ENCODE data around the gene ITPKC.
"Not testable (repeated sequence)": the region's sequence is repeated elsewhere in the genome, so short reads cannot be mapped to it uniquely, and the experiment has no call there.

ITPKC gene

GRCh38 chr19:40718774-40719391 is 2.0 kb downstream of the ITPKC start:
- DNase-seq (ENCODE audit: insufficient read length) (no peak), FAIRE-seq (no peak)
- no peak for TF ChIP-seq POLR2AphosphoS5 (IDR thresholded peaks at IDR 0.05; ENCODE audit: low read depth, low read length)
- TF ChIP-seq TAF1 (IDR thresholded peaks at IDR 0.05; ENCODE audit: borderline replicate concordance, low read depth, low read length), result peak; percentile 9; the same call in 1 of the 2 replicates
- peak; percentile 31; the same call in 1 of the 2 replicates for TF ChIP-seq POLR2A (IDR thresholded peaks at IDR 0.05; ENCODE audit: low read depth, low read length)

GRCh38 chr19:40719414-40719894 is 2.5 kb downstream of the ITPKC start:
- TF ChIP-seq TAF1 (IDR thresholded peaks at IDR 0.05; ENCODE audit: borderline replicate concordance, low read depth, low read length) (no peak), POLR2A (IDR thresholded peaks at IDR 0.05; ENCODE audit: low read depth, low read length) (no peak), POLR2AphosphoS5 (IDR thresholded peaks at IDR 0.05; ENCODE audit: low read depth, low read length) (no peak)
- no peak for DNase-seq (ENCODE audit: insufficient read length)
- FAIRE-seq, result no peak

- DNase-seq (ENCODE audit: insufficient read length) (no peak), FAIRE-seq (no peak)
- no peak for TF ChIP-seq POLR2A (IDR thresholded peaks at IDR 0.05; ENCODE audit: low read depth, low read length)
- TF ChIP-seq POLR2AphosphoS5 (IDR thresholded peaks at IDR 0.05; ENCODE audit: low read depth, low read length), result no peak
- no peak for TF ChIP-seq TAF1 (IDR thresholded peaks at IDR 0.05; ENCODE audit: borderline replicate concordance, low read depth, low read length)
Observed at GRCh38 chr19:40721140-40721486, 4.2 kb downstream of the ITPKC start.

- FAIRE-seq (no peak), DNase-seq (ENCODE audit: insufficient read length) (no peak)
- TF ChIP-seq TAF1 (IDR thresholded peaks at IDR 0.05; ENCODE audit: borderline replicate concordance, low read depth, low read length), result no peak
- no peak for TF ChIP-seq POLR2A (IDR thresholded peaks at IDR 0.05; ENCODE audit: low read depth, low read length)
- TF ChIP-seq POLR2AphosphoS5 (IDR thresholded peaks at IDR 0.05; ENCODE audit: low read depth, low read length), result no peak
Observed at GRCh38 chr19:40721936-40722661, 5.2 kb downstream of the ITPKC start.

GRCh38 chr19:40723661-40724254 is 6.8 kb downstream of the ITPKC start:
- no peak for FAIRE-seq
- no peak for DNase-seq (ENCODE audit: insufficient read length)
- TF ChIP-seq TAF1 (IDR thresholded peaks at IDR 0.05; ENCODE audit: borderline replicate concordance, low read depth, low read length), result no peak
- no peak for TF ChIP-seq POLR2A (IDR thresholded peaks at IDR 0.05; ENCODE audit: low read depth, low read length)
- TF ChIP-seq POLR2AphosphoS5 (IDR thresholded peaks at IDR 0.05; ENCODE audit: low read depth, low read length), result no peak

GRCh38 chr19:40724315-40724714 is 7.4 kb downstream of the ITPKC start:
- no peak for TF ChIP-seq POLR2AphosphoS5 (IDR thresholded peaks at IDR 0.05; ENCODE audit: low read depth, low read length)
- no peak for TF ChIP-seq TAF1 (IDR thresholded peaks at IDR 0.05; ENCODE audit: borderline replicate concordance, low read depth, low read length)
- no peak for TF ChIP-seq POLR2A (IDR thresholded peaks at IDR 0.05; ENCODE audit: low read depth, low read length)
- FAIRE-seq (no peak), DNase-seq (ENCODE audit: insufficient read length) (no peak)

GRCh38 chr19:40724855-40725254 is 7.9 kb downstream of the ITPKC start:
- no peak for FAIRE-seq
- DNase-seq (ENCODE audit: insufficient read length), result no peak
- TF ChIP-seq POLR2A (IDR thresholded peaks at IDR 0.05; ENCODE audit: low read depth, low read length) (no peak), TAF1 (IDR thresholded peaks at IDR 0.05; ENCODE audit: borderline replicate concordance, low read depth, low read length) (no peak), POLR2AphosphoS5 (IDR thresholded peaks at IDR 0.05; ENCODE audit: low read depth, low read length) (no peak)

GRCh38 chr19:40726279-40726678 is 9.4 kb downstream of the ITPKC start:
- no peak for FAIRE-seq
- TF ChIP-seq POLR2AphosphoS5 (IDR thresholded peaks at IDR 0.05; ENCODE audit: low read depth, low read length) (no peak), POLR2A (IDR thresholded peaks at IDR 0.05; ENCODE audit: low read depth, low read length) (no peak), TAF1 (IDR thresholded peaks at IDR 0.05; ENCODE audit: borderline replicate concordance, low read depth, low read length) (no peak)

GRCh38 chr19:40730065-40730464 is 13.2 kb downstream of the ITPKC start:
- not testable (repeated sequence) for FAIRE-seq; DNase-seq (ENCODE audit: insufficient read length)

More at GRCh38 chr19:40726279-40726678, 9.4 kb downstream of the ITPKC start:
- DNase-seq (ENCODE audit: insufficient read length), result no peak

GRCh38 chr19:40732304-40732703 is 15.4 kb downstream of the ITPKC start:
- not testable (repeated sequence) for FAIRE-seq; DNase-seq (ENCODE audit: insufficient read length)

GRCh38 chr19:40733149-40733548 is 16.2 kb downstream of the ITPKC start:
- FAIRE-seq (no peak), DNase-seq (ENCODE audit: insufficient read length) (no peak)
- TF ChIP-seq POLR2AphosphoS5 (IDR thresholded peaks at IDR 0.05; ENCODE audit: low read depth, low read length) (no peak), TAF1 (IDR thresholded peaks at IDR 0.05; ENCODE audit: borderline replicate concordance, low read depth, low read length) (no peak), POLR2A (IDR thresholded peaks at IDR 0.05; ENCODE audit: low read depth, low read length) (no peak)

All from GM12892 (cell line).